Retina (tissue), 1 donor: ENCODE measurements around the gene PLSCR5.

Experiments used
- DNase-seq: peaks from one replicate; pipeline ENCODE4 v3.0.0-alpha.2; 2016

The PLSCR5 gene

DNA sequence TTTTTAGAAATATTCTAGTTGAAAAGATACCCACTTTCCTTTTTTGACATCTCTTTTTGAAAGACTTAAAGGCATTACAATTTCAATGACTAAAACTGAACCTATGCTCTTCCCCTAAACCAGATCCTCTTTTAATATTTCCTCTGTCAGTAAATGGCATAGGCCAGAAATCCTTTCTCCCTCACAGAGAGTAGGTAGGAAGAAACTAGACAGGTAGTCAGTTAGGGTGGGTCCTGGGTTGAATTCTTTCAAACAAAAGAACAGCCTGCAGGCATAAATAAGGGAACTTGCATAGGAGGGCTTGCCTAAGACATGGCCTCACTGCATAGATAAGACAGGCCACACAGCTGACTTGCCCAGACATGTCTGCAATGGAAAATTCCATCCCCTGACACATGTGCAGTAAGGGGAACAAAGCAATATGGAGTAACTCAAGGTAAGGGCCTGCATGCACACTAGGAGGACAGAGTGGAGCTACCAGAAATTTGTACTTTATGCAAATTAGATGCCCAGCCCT lies 23.1 kb downstream of the PLSCR5 start:
- DNase-seq: no peak

- DNase-seq: no peak
Observed at GRCh38 chr3:146581080-146581601, 24.0 kb downstream of the PLSCR5 start.

DNA sequence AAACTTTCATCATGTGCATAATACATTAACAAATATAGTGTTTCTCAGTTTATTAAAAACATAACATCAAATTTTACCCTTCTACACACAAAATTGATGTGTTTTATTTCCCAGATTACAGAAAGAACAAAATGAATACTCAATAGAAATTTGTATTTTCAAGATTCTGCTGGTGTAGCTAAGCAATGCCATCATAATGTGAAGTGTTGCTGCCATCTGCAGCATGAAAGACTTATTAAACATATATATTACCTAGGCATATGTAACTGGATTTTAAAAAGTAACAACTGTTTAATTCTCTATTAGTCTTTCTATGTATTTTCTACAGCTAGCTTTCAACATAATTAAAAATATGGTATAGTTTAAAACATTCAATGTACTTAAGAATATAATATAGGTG lies 27.5 kb downstream of the PLSCR5 start:
- DNase-seq: no peak

- DNase-seq: no peak
Observed at GRCh38 chr3:146575636-146576035, 29.5 kb downstream of the PLSCR5 start.

DNA sequence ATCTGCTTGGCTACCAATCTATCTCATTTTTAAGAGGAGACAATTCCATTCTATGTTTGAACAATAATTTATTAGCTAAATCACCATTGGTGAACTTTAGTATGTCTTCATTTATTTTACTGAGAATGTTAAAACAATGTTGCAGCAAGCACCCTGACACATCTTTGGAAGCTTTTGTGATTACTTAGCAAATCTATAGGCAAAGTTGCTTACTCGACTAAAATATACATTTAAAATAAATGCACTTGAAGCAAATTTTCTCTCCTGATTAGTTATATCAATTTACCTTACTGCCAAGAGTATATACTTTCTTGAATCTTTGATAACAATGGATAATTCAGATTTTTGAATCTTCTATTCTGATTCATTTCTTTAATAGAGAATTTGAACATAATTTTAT lies 31.0 kb downstream of the PLSCR5 start:
- DNase-seq: no peak

- no peak for DNase-seq
Observed at GRCh38 chr3:146569314-146569713, 35.8 kb downstream of the PLSCR5 start.

DNA sequence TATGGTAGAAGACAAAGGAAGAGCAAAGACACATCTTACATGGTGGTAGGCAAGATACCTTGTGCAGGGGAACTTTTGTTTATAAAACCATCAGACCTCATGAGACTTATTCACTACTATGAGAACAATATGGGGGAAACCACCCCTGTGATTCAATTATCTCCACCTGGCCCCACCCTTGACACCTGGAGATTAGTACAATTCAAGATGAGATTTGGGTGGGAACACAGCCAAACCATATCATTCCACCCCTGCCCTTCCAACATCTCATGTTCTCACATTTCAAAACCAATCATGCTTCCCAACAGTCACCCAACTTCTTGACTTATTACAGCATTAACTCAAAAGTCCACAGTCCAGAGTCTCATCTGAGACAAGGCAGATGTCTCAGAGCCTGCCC lies 39.0 kb downstream of the PLSCR5 start:
- no peak for DNase-seq

DNA sequence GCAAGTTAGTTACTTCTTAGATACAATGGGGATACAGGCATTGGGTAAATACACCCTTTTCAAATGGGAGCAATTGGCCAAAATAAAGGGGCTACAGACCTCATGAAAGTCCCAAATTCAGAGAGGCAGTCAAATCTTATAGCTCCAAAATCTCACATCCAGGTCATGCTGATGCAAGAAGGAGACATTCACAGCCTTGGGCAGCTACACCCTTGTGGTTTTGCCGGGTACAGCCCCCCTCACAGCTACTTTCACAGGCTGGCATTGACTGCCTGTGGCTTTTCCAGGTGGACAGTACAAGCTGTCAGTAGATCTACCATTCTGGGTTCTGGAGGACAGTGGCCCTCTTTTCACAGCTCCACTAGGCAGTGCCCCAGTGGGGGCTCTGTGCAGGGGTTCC lies 43.3 kb downstream of the PLSCR5 start:
- DNase-seq: no peak

DNA sequence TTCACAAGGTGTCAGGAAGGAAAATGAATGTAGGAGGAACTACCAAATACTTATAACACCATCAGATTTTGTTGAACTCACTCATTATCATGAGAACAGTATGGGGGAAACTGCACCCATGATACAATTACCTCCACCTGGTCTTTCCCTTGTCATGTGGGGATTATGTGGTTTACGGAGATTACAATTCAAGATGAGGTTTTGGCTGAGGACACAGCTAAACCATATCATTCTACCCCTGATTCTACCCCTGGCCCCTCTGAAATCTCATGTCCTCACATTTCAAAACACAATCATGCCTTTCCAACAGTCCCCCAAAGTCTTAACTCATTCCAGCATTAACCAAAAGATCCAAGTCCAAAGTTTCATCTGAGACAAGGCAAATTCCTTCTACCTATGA lies 43.7 kb downstream of the PLSCR5 start:
- no peak for DNase-seq

GRCh38 chr3:146560678-146561077 lies 44.5 kb downstream of the PLSCR5 start:
- no peak for DNase-seq

- no peak for DNase-seq
Observed at GRCh38 chr3:146559388-146559787, 45.8 kb downstream of the PLSCR5 start.

- no peak for DNase-seq
Observed at GRCh38 chr3:146558781-146559180, 46.4 kb downstream of the PLSCR5 start.

GRCh38 chr3:146557745-146558144 lies 47.4 kb downstream of the PLSCR5 start:
- no peak for DNase-seq

GRCh38 chr3:146555311-146555710 lies 49.8 kb downstream of the PLSCR5 start:
- DNase-seq: no peak

- no peak for DNase-seq
Observed at GRCh38 chr3:146554151-146554760, 50.9 kb downstream of the PLSCR5 start.

DNA sequence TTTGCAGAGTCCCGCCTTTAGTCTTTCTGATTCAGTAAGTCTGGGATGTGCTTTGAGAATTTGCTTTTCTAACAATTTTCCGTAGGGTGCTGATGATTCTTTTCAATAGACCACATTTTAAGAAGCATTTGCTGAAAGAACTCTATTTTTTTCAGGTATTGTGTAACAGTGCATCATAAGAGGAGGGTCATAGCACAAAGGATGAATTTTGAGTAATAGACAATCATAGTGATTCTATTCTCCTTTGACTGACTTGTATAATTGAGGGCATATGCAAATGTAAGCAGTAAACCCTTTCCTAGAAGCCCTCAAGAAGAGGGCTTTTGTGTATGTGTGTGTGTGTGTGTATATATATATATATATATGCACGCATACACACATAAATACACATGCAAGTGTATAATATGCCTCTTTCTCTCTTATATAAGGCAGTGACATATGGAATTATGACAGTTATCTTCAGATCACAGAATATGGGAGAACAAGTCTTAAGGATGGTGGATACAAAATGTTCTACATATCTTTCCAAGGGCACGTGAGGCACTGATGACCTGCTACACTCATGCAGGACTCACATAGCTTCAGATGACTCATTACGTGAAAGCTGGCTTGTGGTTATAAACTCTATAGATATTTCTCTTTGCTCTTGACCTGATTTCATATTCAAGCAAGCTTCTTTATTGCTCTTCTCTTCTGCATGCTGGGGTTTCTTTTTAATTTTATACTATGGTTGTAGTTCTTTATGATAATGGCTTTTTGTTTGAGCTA lies 54.2 kb downstream of the PLSCR5 start:
- DNase-seq: no peak

DNA sequence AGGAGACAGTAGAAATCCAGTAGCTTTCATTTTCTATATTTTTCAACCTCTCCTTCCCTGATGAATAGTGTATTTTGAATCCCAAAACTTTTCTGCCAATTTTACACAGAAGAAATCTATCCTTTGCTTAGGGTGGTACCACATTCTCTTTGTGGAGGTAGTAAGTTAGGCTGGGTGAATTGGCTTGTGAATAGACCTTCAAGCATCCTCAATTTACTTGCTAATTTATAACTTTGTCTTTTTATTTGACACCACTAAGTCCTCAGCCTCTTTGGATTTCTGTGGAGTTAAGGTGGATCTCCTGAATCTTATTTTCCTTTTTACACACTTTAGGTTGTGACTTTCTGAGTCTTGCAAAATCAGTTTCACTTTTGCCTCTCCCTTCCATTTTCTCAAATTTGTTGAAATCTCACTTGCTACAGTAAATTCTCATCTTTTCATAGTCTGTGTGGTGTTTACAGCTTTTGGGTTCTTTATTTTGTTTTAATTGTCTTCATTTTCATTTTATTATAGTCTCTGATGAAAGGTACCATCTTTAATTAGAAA lies 55.0 kb downstream of the PLSCR5 start:
- DNase-seq: no peak

DNA sequence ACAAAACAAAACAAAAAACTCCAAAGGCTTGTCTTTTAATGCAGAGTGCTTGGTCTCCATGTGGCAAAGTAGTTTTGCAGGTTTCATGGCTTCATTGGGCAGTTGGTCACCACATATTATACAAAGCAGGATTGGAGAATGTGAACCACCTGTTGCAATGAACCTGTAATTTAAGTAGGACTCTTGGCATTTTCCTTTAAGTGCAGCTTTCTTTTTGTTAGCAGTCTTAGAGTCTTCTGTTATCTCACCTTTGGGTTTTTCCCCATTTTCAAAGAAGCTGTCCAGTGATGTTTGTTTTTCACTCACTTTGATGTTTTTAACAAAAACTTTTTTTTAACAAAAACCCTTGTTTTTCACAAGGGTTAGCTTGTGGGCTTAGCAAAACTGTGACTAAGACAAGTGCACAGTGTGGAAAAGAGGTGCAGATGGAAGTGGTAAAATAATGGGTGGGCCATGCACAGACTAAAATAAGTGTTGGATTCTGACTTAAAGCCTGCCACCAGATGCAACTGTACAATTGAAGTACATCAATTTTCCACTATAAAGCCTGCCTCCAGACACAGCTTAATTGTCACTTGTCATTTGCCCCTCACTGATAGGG lies 57.8 kb downstream of the PLSCR5 start:
- no peak for DNase-seq

DNA sequence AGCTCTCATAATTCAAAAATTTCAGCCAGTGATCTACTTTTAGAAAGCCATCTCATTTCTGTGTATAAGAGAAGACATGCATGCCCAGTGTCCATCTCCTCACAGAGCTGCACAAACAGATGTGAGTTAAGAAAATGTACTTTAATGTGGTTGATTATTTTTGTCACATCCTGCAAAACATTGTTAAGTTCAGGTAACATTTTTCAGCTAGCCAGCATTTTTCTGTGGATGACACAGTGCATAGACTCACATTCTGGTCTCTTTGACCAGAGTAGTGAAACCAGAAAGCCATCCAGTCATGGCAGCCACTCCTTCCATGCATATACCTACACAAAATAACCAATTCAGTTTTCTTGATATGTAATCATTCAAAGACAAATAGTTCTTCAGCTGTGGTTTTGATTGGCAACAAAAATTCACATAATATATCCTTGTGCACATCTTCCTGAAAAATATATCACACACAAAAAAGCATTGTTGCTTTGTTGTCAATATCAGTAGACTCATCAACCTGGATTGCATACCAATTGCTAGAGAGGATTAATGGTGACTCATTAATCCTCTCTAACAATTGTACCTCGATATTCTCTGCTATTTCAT lies 58.7 kb downstream of the PLSCR5 start:
- no peak for DNase-seq

GRCh38 chr3:146544929-146545528 lies 60.1 kb downstream of the PLSCR5 start:
- DNase-seq: no peak

- DNase-seq: peak; percentile 87
Observed at GRCh38 chr3:146544002-146544928, 60.9 kb downstream of the PLSCR5 start, which contains the start of gene PLSCR1. Gene PLSCR1 (minus strand): TSS chr3:146544607. CDS start chr3:146536552, 8,055 bp downstream.
